Ovary (tissue), 9 donors: ENCODE measurements around the gene ATP6V1B1. TPM values are rescaled to one million over a fixed set of nuclear protein-coding genes. Genes with fewer than 3 reads are reported as not detected.
"Not testable (repeated sequence)": the region's sequence is repeated elsewhere in the genome, so short reads cannot be mapped to it uniquely, and the experiment has no call there.

Experiments used
- DNase-seq, 5 donors: peaks; one replicate each; pipeline ENCODE4 v3.0.0-alpha.2; 2019 to 2020
- H3K27ac ChIP-seq, 2 donors: fragments of 200-600 bp; one replicate each; pipeline versions ENCODE4 v1.5.1 to v1.8.0; 2019 to 2022
- H3K27me3 ChIP-seq: fragments of 200-600 bp; one replicate; pipeline ENCODE4 v1.8.0; 2022
- H3K36me3 ChIP-seq: fragments of 200-600 bp; sonication (generic); one replicate; pipeline ENCODE4 v1.5.1; 2019
- H3K4me1 ChIP-seq: one replicate; pipeline ENCODE4 v1.8.1; 2013; ENCODE audit warnings: mild to moderate bottlenecking, moderate library complexity; ENCODE audit not compliant: insufficient read depth
- H3K4me3 ChIP-seq: fragments of 200-600 bp; sonication (generic); one replicate; pipeline ENCODE4 v1.5.1; 2017
- H3K9me3 ChIP-seq, 2 donors: fragments of 200-600 bp in 1 of 2; sonication (generic) in 1 of 2; one replicate each; pipeline versions ENCODE4 v1.5.1 to v1.8.1; 2013 to 2019; ENCODE audit warnings: mild to moderate bottlenecking in 1 of 2, moderate library complexity in 1 of 2
- CTCF ChIP-seq, 3 donors: fragments of 450-650 bp in 2 of 3; fragments of 200-600 bp in 1 of 3; IDR thresholded peaks; one replicate each; pipeline versions ENCODE4 v1.5.1 to v1.8.0; 2016 to 2022; ENCODE audit warnings: antibody characterized with exemption in 3 of 3, mild to moderate bottlenecking in 1 of 3
- EP300 ChIP-seq: sonication (generic); formaldehyde crosslinking; IDR thresholded peaks from one replicate; pipeline ENCODE4 v1.6.1; 2017; ENCODE audit warnings: antibody characterized with exemption
- POLR2A ChIP-seq: fragments of 450-650 bp; IDR thresholded peaks from one replicate; pipeline ENCODE4 v1.6.1; 2017; ENCODE audit warnings: antibody characterized with exemption, mild to moderate bottlenecking, moderate library complexity
- WGBS, 3 donors: extraction: QIAGEN DNeasy Blood & Tissue Kit in 1 of 3; methylation state at CpG; one replicate each; pipeline versions ENCODE4 v1.1.5 to v1.1.7; 2013 to 2017; 5-methylcytosine and 5-hydroxymethylcytosine counted together
- intact Hi-C, 4 donors: fragments of 100-400 bp; cut with DNase I; formaldehyde crosslinking; loops; one replicate each; pipeline versions ENCODE4 v1.11.0 to v1.15.1; 2022 to 2023
- polyA plus RNA-seq, 2 donors: library from polyadenylated mRNA; stranded (reverse); fragments of 200-250 nt in 1 of 2; fragments of 350-450 nt in 1 of 2; fragmentation: Illumina TruSeq in 1 of 2; extraction: RNeasy Lipid Tissue Mini Kit (QIAGEN cat#74804) in 1 of 2; gene quantifications; one replicate each; pipeline ENCODE4 v1.2.3, GENCODE V29; 2013 to 2014
- total RNA-seq, 7 donors: library from RNA; depleted of rRNA in 2 of 7; stranded (reverse); fragments of >200 nt in 2 of 7; fragmentation: NEBNext Ultra II Directional in 3 of 7; extraction: Animal tissue kit (Norgen Biotek cat#: 25700) in 3 of 7; gene quantifications; one replicate each; pipeline versions ENCODE4 v1.1.0 to v1.2.4, GENCODE V29; 2016 to 2023
- donor health status: DM: no; HTN: no; CAD: no; lungs with moderate emphysema.
- donor health status: DM: no; HTN: no; CAD: no.
- donor health status: Bipolar disorder and iron deficiency.
- donor health status: DM: yes; HTN: yes; CAD: no.
- donor health status: DM: no; HTN: no; CAD: no.
- donor health status: DM: yes; HTN: yes; CAD: no.

ATP6V1B1 gene
- total and polyA plus RNA-seq, 9 donors: 0.62 to 11.9 (median 1.6) TPM; not detected in 1

GRCh38 chr2:70995426-70995729 is 59.7 kb downstream of the ATP6V1B1 start:
- 2% methylated on average over 11 of the region's 11 CpGs for WGBS, 3 donors
- no peaks in the 10 kb centered on the region for H3K36me3 ChIP-seq
- intact Hi-C loops: loop anchor here in 1 of 4 donors (10.0 kb wide), 1 partner anchor 139 kb away; the partner anchor contains the start of genes MCEE and MPHOSPH10
- no peaks in the 10 kb centered on the region for H3K27me3 ChIP-seq
- peak overlapping the region; percentile 99 for H3K4me3 ChIP-seq
- TF ChIP-seq EP300 (no peak), POLR2A (no peak), CTCF (IDR thresholded peaks at IDR 0.05) (no peak)
- H3K27ac ChIP-seq: no peak overlapping the region
- peaks cover 9% of the 10 kb centered on the region for H3K4me1 ChIP-seq
- H3K9me3 ChIP-seq: no peaks in the 10 kb centered on the region
- DNase-seq: no peak

DNA sequence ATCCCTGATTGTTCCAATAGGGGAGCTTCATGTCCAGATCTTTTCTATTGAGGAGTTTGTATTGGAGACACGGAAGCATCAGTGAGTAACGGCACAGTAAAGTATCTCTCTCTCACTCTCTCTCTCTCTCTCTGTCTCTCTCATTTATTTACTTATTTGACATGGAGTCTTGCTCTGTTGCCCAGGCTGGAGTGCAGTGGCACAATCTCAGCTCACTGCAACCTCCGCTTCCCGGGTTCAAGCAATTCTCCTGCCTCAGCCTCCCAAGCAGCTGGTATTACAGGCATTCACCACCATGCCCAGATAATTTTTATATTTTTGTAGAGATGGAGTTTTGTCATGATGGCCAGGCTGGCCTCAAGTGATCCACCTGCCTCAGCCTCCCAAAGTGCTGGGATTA is 63.2 kb downstream of the ATP6V1B1 start:
- not testable (repeated sequence) for H3K27me3 ChIP-seq, H3K4me1 ChIP-seq, H3K4me3 ChIP-seq, DNase-seq, H3K9me3 ChIP-seq, H3K27ac ChIP-seq, H3K36me3 ChIP-seq
- intact Hi-C loops: loop anchor here in 1 of 4 donors (10.0 kb wide), 1 partner anchor 136 kb away; the partner anchor contains the start of genes MCEE and MPHOSPH10
- WGBS, 3 donors: 82 to 86% (median 85%) methylated on average over 4 of the region's 4 CpGs

DNA sequence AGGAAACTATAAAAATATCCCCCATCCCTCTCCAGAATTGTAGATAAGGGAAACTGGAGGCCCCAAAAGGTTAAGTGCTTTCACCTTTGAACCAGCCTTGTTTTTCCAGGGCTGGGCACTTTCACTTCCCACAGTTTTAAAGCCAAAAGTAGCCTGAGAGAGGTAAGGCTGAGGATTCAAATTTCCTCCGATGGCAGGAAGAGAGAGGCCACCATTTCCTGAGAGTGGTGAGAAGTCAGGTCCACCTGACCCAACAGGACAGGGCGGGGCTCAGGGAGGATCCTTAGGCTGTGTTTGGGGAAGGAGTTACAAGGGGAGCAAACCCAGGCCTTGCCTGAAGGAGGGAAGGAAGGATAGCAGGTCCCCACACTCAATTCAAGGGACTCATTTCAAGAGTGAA is 63.7 kb downstream of the ATP6V1B1 start:
- Histone ChIP-seq H3K36me3 (no peaks in the 10 kb centered on the region), H3K4me3 (no peak overlapping the region), H3K27ac (no peak overlapping the region), H3K27me3 (no peaks in the 10 kb centered on the region), H3K4me1 (peaks cover 4% of the 10 kb centered on the region), H3K9me3 (no peaks in the 10 kb centered on the region)
- intact Hi-C loops: loop anchor here in 1 of 4 donors (10.0 kb wide), 1 partner anchor 135 kb away; the partner anchor contains the start of genes MCEE and MPHOSPH10
- no peak for TF ChIP-seq EP300
- TF ChIP-seq POLR2A: no peak
- TF ChIP-seq CTCF (IDR thresholded peaks at IDR 0.05): no peak
- peak in 1 of 5 donors; percentile 8 for DNase-seq
- WGBS, 3 donors: 59 to 67% (median 62%) methylated on average over 2 of the region's 2 CpGs

DNA sequence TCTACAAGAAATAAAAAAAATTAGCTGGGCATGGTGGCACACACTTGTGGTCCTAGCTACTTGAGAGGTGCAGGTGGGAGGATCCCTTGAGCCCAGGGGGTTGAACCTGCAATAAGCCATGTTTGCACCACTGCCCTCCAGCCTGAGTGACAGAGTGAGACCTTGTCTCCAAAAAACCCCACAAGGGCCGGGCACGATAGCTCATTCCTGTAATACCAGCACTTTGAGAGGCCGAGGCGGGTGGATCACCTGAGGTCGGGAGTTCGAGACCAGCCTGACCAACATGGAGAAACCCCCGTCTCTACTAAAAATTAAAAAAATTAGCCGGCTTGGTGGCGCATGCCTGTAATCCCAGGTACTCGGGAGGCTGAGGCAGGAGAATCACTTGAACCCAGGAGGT is 64.2 kb downstream of the ATP6V1B1 start:
- H3K27ac ChIP-seq, H3K36me3 ChIP-seq, H3K9me3 ChIP-seq, H3K27me3 ChIP-seq, H3K4me1 ChIP-seq, H3K4me3 ChIP-seq: not testable (repeated sequence)
- peak in 2 of 5 donors; percentile 5 to 14 for DNase-seq
- intact Hi-C loops: loop anchor here in 1 of 4 donors (10.0 kb wide), 1 partner anchor 135 kb away; the partner anchor contains the start of genes MCEE and MPHOSPH10
- 92 to 95% (median 95%) methylated on average over 10 of the region's 10 CpGs for WGBS, 3 donors

DNA sequence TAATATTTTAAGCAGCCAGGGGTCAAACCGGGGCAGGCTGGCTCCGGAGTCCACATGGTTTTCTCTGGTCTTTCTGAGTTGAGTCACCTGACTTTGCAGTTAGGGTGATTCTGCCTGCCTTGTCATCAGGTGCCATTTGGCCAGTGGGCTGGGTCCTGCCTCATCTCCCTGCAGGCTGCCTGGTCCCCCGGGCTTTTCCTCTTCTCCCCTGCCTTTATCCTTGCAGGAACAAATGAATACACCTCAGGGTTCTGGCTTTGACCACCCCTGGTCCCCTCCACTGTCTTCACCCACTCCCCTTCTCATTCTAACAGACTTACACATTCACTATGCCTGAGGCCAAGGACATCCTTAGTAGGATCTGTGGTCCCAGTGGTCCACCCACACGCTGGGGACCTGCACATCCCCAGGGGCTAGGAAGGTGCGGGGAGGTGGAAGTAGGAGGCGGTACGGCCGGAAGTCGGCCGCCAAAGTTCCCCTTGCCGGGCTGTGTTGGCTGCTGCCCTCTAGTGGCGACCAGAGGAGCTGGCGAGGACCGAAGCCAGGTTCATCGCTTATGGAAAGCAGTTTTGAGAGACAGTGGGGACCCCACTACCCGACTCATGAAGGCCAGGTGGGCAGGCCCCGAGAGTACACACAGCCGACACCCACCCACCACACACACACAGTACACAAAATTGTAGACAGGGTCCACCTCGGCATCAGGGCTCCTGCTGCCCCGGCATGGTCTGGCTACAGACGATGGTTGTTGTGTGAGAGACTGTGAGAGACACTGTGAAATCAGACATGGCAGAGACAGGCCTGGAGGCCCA is 65.3 kb downstream of the ATP6V1B1 start:
- Histone ChIP-seq H3K9me3 (no peaks in the 10 kb centered on the region), H3K27me3 (no peaks in the 10 kb centered on the region), H3K4me1 (peaks cover 4% of the 10 kb centered on the region), H3K36me3 (no peaks in the 10 kb centered on the region), H3K4me3 (peak overlapping the region; percentile 13), H3K27ac (no peak overlapping the region)
- intact Hi-C loops: no loop called here
- WGBS, 3 donors: 20 to 24% (median 22%) methylated on average over 21 of the region's 21 CpGs
- peak; percentile 63 to 80 (median 75) for DNase-seq
- TF ChIP-seq EP300: no peak
- TF ChIP-seq CTCF (IDR thresholded peaks at IDR 0.05): peak; percentile 53 to 92 (median 70)
